ENCODE results near the gene PDZD2. TPM values are rescaled to one million over a fixed set of nuclear protein-coding genes. Genes with fewer than 3 reads are reported as not detected.

Gene PDZD2
- polyA plus RNA-seq, 1 donor from 2014 or later, result 3.1 TPM

DNA sequence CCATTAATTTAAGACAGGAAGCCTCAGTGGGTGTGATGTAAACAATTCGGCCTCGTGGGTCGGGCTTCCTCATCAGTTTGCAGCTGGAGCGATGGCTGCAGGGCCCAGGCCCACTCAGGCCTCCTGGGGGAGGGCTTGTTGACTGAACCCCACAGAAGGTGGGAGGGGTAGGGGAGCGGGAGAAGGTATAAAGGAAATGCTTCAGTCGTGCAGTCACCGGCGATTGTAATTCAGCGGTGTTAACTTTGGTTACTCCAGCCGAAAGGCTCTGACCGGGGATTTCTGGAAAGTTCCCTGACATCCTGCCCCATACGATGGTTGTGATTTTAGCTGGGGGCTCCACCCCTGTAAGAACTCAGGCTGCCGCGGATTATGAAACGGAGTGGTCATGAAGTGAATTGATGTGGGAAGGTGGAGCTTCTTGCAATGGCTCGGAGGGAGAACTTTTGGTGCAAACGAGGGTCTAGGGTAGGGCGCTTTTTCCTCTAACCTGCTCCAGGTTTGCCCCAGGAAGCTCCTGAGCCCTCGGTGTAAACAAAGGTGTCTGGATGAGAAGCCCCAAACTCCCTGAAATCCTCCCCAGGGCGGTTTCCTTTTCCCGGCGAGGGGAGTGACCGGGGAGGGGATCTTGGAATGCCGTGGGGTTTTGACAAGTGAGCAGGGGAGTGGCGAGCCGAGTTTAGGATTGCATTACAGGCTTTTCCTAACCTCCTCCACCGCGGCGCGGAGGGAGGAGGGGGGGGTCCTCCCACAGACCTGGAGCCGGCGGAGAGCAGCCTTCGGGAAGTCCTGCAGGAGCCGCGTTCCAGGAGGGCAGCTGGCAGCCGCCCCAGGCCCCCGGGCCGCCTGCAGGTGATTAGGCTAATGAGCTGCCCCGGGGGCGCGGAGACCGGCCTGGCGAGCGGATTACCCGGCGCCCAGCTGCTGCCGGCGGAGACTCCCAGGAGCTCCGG is 215.5 kb downstream of the PDZD2 start:
- H3K9me3 ChIP-seq (ENCODE audit: low read length), result peaks cover 2% of the 10 kb centered on the region
- no peaks in the 10 kb centered on the region for H3K79me2 ChIP-seq (replicated peaks; ENCODE audit: insufficient read depth, low read length)
- no peaks in the 10 kb centered on the region for H3K36me3 ChIP-seq (ENCODE audit: insufficient read depth, low read length)
- no peak overlapping the region for H3K27ac ChIP-seq (ENCODE audit: low read length)
- H3K27me3 ChIP-seq (ENCODE audit: insufficient read depth, low read depth, low read length), result peaks cover 30% of the 10 kb centered on the region
- peak overlapping the region; percentile 81 for H3K4me2 ChIP-seq (ENCODE audit: low read length)
- H3K9ac ChIP-seq (ENCODE audit: low read length), result peak overlapping the region; percentile 57
- no peaks in the 10 kb centered on the region for H3K9me2 ChIP-seq (ENCODE audit: insufficient read depth, low read length)
- H3F3A ChIP-seq (ENCODE audit: insufficient read depth, low read length, poor library complexity, severe bottlenecking), result no peaks in the 10 kb centered on the region
- H4K20me1 ChIP-seq (ENCODE audit: insufficient read depth), result no peaks in the 10 kb centered on the region
- peak overlapping the region; percentile 7 for H2AFZ ChIP-seq (ENCODE audit: low read depth, low read length)
- peak overlapping the region; percentile 68 for H3K4me3 ChIP-seq (ENCODE audit: low read length)
- TF ChIP-seq RAD21 (conservative IDR thresholded peaks at IDR 0.05), result no peak
- TF ChIP-seq, protein P1, sequence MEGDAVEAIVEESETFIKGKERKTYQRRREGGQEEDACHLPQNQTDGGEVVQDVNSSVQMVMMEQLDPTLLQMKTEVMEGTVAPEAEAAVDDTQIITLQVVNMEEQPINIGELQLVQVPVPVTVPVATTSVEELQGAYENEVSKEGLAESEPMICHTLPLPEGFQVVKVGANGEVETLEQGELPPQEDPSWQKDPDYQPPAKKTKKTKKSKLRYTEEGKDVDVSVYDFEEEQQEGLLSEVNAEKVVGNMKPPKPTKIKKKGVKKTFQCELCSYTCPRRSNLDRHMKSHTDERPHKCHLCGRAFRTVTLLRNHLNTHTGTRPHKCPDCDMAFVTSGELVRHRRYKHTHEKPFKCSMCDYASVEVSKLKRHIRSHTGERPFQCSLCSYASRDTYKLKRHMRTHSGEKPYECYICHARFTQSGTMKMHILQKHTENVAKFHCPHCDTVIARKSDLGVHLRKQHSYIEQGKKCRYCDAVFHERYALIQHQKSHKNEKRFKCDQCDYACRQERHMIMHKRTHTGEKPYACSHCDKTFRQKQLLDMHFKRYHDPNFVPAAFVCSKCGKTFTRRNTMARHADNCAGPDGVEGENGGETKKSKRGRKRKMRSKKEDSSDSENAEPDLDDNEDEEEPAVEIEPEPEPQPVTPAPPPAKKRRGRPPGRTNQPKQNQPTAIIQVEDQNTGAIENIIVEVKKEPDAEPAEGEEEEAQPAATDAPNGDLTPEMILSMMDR (IDR thresholded peaks at IDR 0.05; ENCODE audit: poor library complexity, severe bottlenecking), result no peak
- TF ChIP-seq EP300 (conservative IDR thresholded peaks at IDR 0.05; ENCODE audit: poor library complexity, severe bottlenecking), result no peak
- TF ChIP-seq SMC3 (conservative IDR thresholded peaks at IDR 0.05; ENCODE audit: poor library complexity), result no peak
- no peak for TF ChIP-seq MXI1 (conservative IDR thresholded peaks at IDR 0.05; ENCODE audit: poor library complexity, severe bottlenecking)
- TF ChIP-seq EZH2 (IDR thresholded peaks at IDR 0.05; ENCODE audit: borderline replicate concordance, insufficient read depth, low read length, poor library complexity, severe bottlenecking), result no peak
- no peak for TF ChIP-seq TAF1 (IDR thresholded peaks at IDR 0.05; ENCODE audit: low read depth)
- TF ChIP-seq, protein P2, sequence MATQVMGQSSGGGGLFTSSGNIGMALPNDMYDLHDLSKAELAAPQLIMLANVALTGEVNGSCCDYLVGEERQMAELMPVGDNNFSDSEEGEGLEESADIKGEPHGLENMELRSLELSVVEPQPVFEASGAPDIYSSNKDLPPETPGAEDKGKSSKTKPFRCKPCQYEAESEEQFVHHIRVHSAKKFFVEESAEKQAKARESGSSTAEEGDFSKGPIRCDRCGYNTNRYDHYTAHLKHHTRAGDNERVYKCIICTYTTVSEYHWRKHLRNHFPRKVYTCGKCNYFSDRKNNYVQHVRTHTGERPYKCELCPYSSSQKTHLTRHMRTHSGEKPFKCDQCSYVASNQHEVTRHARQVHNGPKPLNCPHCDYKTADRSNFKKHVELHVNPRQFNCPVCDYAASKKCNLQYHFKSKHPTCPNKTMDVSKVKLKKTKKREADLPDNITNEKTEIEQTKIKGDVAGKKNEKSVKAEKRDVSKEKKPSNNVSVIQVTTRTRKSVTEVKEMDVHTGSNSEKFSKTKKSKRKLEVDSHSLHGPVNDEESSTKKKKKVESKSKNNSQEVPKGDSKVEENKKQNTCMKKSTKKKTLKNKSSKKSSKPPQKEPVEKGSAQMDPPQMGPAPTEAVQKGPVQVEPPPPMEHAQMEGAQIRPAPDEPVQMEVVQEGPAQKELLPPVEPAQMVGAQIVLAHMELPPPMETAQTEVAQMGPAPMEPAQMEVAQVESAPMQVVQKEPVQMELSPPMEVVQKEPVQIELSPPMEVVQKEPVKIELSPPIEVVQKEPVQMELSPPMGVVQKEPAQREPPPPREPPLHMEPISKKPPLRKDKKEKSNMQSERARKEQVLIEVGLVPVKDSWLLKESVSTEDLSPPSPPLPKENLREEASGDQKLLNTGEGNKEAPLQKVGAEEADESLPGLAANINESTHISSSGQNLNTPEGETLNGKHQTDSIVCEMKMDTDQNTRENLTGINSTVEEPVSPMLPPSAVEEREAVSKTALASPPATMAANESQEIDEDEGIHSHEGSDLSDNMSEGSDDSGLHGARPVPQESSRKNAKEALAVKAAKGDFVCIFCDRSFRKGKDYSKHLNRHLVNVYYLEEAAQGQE (IDR thresholded peaks at IDR 0.05; ENCODE audit: borderline replicate concordance), result no peak
- no peak for TF ChIP-seq POLR2AphosphoS5 (IDR thresholded peaks at IDR 0.05)

GRCh38 chr5:31855134-31856040 is 216.5 kb downstream of the PDZD2 start:
- Histone ChIP-seq H2AFZ (ENCODE audit: low read depth, low read length) (peak overlapping the region; percentile 7), H3K79me2 (replicated peaks; ENCODE audit: insufficient read depth, low read length) (no peaks in the 10 kb centered on the region), H4K20me1 (ENCODE audit: insufficient read depth) (no peaks in the 10 kb centered on the region), H3K36me3 (ENCODE audit: insufficient read depth, low read length) (no peaks in the 10 kb centered on the region), H3K9me3 (ENCODE audit: low read length) (peaks cover 11% of the 10 kb centered on the region), H3K27ac (ENCODE audit: low read length) (no peak overlapping the region), H3K9me2 (ENCODE audit: insufficient read depth, low read length) (no peaks in the 10 kb centered on the region), H3K4me2 (ENCODE audit: low read length) (peak overlapping the region; percentile 81), H3K9ac (ENCODE audit: low read length) (peak overlapping the region; percentile 57), H3K27me3 (ENCODE audit: insufficient read depth, low read depth, low read length) (peaks cover 30% of the 10 kb centered on the region), H3F3A (ENCODE audit: insufficient read depth, low read length, poor library complexity, severe bottlenecking) (no peaks in the 10 kb centered on the region), H3K4me3 (ENCODE audit: low read length) (peak overlapping the region; percentile 68)
- TF ChIP-seq POLR2AphosphoS5 (IDR thresholded peaks at IDR 0.05), result no peak
- peak; percentile 28 for TF ChIP-seq SMC3 (conservative IDR thresholded peaks at IDR 0.05; ENCODE audit: poor library complexity)
- TF ChIP-seq, protein P1 (IDR thresholded peaks at IDR 0.05; ENCODE audit: poor library complexity, severe bottlenecking), result peak; percentile 52
